ENCODE data around the gene PRICKLE2.
"Not testable (repeated sequence)": the region's sequence is repeated elsewhere in the genome, so short reads cannot be mapped to it uniquely, and the experiment has no call there.

Gene PRICKLE2

DNA sequence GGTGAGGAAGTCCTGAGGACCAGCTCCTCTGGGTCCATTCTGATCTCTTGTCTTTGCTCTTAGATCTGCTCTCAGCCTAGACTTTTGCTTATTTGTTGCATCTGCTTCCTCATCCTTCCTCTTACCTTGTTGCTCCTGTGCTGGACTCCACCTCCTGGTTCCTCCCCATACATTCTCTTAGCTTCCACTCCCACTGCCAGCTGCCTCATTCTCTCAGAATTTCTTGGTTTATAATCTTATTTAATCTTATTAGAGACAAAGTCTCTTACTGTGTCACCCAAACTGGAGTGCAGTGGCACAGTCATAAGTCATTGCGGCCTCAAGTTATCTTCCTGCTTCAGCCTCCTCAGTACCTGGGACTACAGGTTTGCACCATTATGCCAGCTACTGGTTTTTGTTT, 133.8 kb downstream of the PRICKLE2 start:
- no peak for ATAC-seq
- TF ChIP-seq ZNF8 (CRISPR knock-in tag; IDR thresholded peaks at IDR 0.05) (no peak), CSDC2 (CRISPR knock-in tag; IDR thresholded peaks at IDR 0.05) (no peak), TOX (CRISPR knock-in tag; IDR thresholded peaks at IDR 0.05; ENCODE audit: borderline replicate concordance) (no peak), OSR1 (CRISPR knock-in tag; IDR thresholded peaks at IDR 0.05) (no peak), ARNTL (CRISPR knock-in tag; IDR thresholded peaks at IDR 0.05; ENCODE audit: borderline replicate concordance, low read depth) (no peak), RARB (CRISPR knock-in tag; IDR thresholded peaks at IDR 0.05) (no peak), BACH2 (CRISPR knock-in tag; IDR thresholded peaks at IDR 0.05; ENCODE audit: borderline replicate concordance) (no peak), ZFP30 (CRISPR knock-in tag; IDR thresholded peaks at IDR 0.05) (no peak), TCF4 (CRISPR knock-in tag; IDR thresholded peaks at IDR 0.05; ENCODE audit: borderline replicate concordance) (no peak), GLIS3 (CRISPR knock-in tag; IDR thresholded peaks at IDR 0.05) (no peak), ZC3H10 (CRISPR knock-in tag; IDR thresholded peaks at IDR 0.05) (no peak)
- TF ChIP-seq, protein P1, sequence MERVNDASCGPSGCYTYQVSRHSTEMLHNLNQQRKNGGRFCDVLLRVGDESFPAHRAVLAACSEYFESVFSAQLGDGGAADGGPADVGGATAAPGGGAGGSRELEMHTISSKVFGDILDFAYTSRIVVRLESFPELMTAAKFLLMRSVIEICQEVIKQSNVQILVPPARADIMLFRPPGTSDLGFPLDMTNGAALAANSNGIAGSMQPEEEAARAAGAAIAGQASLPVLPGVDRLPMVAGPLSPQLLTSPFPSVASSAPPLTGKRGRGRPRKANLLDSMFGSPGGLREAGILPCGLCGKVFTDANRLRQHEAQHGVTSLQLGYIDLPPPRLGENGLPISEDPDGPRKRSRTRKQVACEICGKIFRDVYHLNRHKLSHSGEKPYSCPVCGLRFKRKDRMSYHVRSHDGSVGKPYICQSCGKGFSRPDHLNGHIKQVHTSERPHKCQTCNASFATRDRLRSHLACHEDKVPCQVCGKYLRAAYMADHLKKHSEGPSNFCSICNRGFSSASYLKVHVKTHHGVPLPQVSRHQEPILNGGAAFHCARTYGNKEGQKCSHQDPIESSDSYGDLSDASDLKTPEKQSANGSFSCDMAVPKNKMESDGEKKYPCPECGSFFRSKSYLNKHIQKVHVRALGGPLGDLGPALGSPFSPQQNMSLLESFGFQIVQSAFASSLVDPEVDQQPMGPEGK (CRISPR knock-in tag; IDR thresholded peaks at IDR 0.05; ENCODE audit: borderline replicate concordance): no peak
- TF ChIP-seq, protein P2, sequence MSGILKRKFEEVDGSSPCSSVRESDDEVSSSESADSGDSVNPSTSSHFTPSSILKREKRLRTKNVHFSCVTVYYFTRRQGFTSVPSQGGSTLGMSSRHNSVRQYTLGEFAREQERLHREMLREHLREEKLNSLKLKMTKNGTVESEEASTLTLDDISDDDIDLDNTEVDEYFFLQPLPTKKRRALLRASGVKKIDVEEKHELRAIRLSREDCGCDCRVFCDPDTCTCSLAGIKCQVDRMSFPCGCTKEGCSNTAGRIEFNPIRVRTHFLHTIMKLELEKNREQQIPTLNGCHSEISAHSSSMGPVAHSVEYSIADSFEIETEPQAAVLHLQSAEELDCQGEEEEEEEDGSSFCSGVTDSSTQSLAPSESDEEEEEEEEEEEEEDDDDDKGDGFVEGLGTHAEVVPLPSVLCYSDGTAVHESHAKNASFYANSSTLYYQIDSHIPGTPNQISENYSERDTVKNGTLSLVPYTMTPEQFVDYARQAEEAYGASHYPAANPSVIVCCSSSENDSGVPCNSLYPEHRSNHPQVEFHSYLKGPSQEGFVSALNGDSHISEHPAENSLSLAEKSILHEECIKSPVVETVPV (CRISPR knock-in tag; IDR thresholded peaks at IDR 0.05): no peak
- TF ChIP-seq, protein P3, sequence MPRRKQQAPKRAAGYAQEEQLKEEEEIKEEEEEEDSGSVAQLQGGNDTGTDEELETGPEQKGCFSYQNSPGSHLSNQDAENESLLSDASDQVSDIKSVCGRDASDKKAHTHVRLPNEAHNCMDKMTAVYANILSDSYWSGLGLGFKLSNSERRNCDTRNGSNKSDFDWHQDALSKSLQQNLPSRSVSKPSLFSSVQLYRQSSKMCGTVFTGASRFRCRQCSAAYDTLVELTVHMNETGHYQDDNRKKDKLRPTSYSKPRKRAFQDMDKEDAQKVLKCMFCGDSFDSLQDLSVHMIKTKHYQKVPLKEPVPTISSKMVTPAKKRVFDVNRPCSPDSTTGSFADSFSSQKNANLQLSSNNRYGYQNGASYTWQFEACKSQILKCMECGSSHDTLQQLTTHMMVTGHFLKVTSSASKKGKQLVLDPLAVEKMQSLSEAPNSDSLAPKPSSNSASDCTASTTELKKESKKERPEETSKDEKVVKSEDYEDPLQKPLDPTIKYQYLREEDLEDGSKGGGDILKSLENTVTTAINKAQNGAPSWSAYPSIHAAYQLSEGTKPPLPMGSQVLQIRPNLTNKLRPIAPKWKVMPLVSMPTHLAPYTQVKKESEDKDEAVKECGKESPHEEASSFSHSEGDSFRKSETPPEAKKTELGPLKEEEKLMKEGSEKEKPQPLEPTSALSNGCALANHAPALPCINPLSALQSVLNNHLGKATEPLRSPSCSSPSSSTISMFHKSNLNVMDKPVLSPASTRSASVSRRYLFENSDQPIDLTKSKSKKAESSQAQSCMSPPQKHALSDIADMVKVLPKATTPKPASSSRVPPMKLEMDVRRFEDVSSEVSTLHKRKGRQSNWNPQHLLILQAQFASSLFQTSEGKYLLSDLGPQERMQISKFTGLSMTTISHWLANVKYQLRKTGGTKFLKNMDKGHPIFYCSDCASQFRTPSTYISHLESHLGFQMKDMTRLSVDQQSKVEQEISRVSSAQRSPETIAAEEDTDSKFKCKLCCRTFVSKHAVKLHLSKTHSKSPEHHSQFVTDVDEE (CRISPR knock-in tag; IDR thresholded peaks at IDR 0.05): no peak
- TF ChIP-seq, protein P4, sequence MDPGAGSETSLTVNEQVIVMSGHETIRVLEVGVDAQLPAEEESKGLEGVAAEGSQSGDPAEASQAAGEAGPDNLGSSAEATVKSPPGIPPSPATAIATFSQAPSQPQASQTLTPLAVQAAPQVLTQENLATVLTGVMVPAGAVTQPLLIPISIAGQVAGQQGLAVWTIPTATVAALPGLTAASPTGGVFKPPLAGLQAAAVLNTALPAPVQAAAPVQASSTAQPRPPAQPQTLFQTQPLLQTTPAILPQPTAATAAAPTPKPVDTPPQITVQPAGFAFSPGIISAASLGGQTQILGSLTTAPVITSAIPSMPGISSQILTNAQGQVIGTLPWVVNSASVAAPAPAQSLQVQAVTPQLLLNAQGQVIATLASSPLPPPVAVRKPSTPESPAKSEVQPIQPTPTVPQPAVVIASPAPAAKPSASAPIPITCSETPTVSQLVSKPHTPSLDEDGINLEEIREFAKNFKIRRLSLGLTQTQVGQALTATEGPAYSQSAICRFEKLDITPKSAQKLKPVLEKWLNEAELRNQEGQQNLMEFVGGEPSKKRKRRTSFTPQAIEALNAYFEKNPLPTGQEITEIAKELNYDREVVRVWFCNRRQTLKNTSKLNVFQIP (CRISPR knock-in tag; IDR thresholded peaks at IDR 0.05; ENCODE audit: borderline replicate concordance, low read depth): no peak

DNA sequence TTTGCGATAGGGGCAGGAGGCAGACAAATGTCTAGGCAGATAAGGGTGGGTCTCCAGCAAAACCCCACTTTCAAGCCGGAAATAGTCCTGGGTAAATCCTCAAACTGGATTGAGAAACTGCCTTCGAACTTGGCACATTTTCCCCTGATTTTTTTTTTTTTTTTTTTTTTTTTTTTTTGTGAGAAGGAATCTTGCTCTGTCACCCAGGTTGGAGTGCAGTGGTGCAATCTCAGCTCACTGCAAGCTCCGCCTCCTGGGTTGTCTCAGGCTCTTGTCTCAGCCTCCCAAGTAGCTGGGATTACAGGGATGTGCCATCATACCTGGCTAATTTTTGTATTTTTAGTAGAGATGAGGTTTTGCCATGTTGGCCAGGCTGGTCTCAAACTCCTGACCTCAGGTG, 135.9 kb downstream of the PRICKLE2 start:
- ATAC-seq: not testable (repeated sequence)

DNA sequence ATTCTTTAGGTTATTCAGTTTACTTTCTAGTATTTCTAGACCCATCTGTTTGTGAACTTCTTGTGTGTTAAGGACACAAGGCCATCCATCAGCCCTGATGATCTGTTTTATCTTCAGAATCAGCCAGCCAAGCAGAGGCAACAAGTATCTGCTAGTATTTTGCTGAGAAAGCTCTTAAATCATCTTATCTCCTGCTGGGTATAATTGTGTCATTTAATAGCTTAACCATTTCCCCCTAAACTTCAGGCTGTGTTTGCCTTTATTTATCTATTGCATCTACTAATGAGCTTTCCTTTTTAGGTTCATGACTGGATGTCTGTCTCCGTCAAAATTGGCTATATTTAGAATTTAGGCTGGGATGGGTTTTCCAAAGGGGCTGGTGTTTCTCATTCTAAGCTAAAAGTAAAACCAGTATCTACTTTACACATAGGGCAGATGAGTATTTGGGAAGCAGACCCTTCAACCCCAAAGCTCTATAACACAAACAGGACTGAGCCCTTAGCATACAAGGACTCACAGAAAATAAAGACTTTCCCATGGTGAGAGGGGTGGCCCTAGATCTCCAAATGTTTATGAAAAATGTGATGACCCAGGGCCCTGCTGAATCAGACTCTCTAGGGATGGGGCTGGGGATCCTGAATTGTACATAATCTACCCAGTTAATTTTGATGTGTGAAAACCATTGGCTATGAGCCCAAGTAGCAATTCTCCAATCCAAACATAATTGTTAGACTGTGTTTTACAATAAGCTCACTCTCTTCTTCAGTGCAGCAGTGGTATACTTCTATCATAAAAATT, 136.7 kb downstream of the PRICKLE2 start:
- peak; percentile 65; the same call in 2 of the 3 replicates for ATAC-seq
- TF ChIP-seq OSR1 (CRISPR knock-in tag; IDR thresholded peaks at IDR 0.05) (no peak), ZFP3 (CRISPR knock-in tag; IDR thresholded peaks at IDR 0.05) (no peak), SNAI2 (CRISPR knock-in tag; IDR thresholded peaks at IDR 0.05) (no peak), TCF4 (CRISPR knock-in tag; IDR thresholded peaks at IDR 0.05; ENCODE audit: borderline replicate concordance) (peak; percentile 22; the same call in 1 of the 2 replicates), TOX (CRISPR knock-in tag; IDR thresholded peaks at IDR 0.05; ENCODE audit: borderline replicate concordance) (no peak), GLIS3 (CRISPR knock-in tag; IDR thresholded peaks at IDR 0.05) (no peak), PPARA (CRISPR knock-in tag; IDR thresholded peaks at IDR 0.05; ENCODE audit: borderline replicate concordance) (no peak), ZNF565 (CRISPR knock-in tag; conservative IDR thresholded peaks at IDR 0.05; ENCODE audit: low read depth) (no peak), RARB (CRISPR knock-in tag; IDR thresholded peaks at IDR 0.05) (no peak), ZC3H10 (CRISPR knock-in tag; IDR thresholded peaks at IDR 0.05) (no peak)
- TF ChIP-seq, protein P2 (CRISPR knock-in tag; IDR thresholded peaks at IDR 0.05): no peak
- TF ChIP-seq, protein P3 (CRISPR knock-in tag; IDR thresholded peaks at IDR 0.05): peak; percentile 47; the same call in 1 of the 2 replicates
- TF ChIP-seq, protein P5, sequence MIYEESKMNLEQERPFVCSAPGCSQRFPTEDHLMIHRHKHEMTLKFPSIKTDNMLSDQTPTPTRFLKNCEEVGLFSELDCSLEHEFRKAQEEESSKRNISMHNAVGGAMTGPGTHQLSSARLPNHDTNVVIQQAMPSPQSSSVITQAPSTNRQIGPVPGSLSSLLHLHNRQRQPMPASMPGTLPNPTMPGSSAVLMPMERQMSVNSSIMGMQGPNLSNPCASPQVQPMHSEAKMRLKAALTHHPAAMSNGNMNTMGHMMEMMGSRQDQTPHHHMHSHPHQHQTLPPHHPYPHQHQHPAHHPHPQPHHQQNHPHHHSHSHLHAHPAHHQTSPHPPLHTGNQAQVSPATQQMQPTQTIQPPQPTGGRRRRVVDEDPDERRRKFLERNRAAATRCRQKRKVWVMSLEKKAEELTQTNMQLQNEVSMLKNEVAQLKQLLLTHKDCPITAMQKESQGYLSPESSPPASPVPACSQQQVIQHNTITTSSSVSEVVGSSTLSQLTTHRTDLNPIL (CRISPR knock-in tag; IDR thresholded peaks at IDR 0.05; ENCODE audit: low read depth): no peak
- TF ChIP-seq, protein P1 (CRISPR knock-in tag; IDR thresholded peaks at IDR 0.05; ENCODE audit: borderline replicate concordance): no peak

Measured in SK-N-SH treated with all-trans-retinoic acid at 6 μM for 48 hours (cell line).